Mucosa of descending colon (tissue), 3 donors: ENCODE data around the gene BEST3. TPM values are rescaled to one million over a fixed set of nuclear protein-coding genes. Genes with fewer than 3 reads are reported as not detected.

ENCODE experiments used
- ATAC-seq: fragments of 200-7000 bp; cut with Tn5 transposase; one replicate; pipeline ENCODE4 v1.9.1; 2020; ENCODE audit warnings: mild to moderate bottlenecking, moderate library complexity
- DNase-seq, 3 donors: peaks; one replicate each; pipeline ENCODE4 v3.0.0-alpha.2; 2020
- H3K36me3 ChIP-seq: fragments of 200-600 bp; one replicate; pipeline ENCODE4 v1.8.0; 2021; ENCODE audit warnings: low read depth, mild to moderate bottlenecking
- H3K4me1 ChIP-seq: fragments of 200-600 bp; one replicate; pipeline ENCODE4 v1.8.0; 2021; ENCODE audit warnings: low read depth, mild to moderate bottlenecking
- H3K4me3 ChIP-seq: fragments of 200-600 bp; one replicate; pipeline ENCODE4 v1.8.0; 2021; ENCODE audit warnings: mild to moderate bottlenecking
- H3K9me3 ChIP-seq: fragments of 200-600 bp; one replicate; pipeline ENCODE4 v1.8.0; 2021; ENCODE audit warnings: mild to moderate bottlenecking
- intact Hi-C, 2 donors: fragments of 100-400 bp; cut with DNase I in 1 of 2; cut with micrococcal nuclease in 1 of 2; formaldehyde crosslinking; loops; one replicate each; pipeline versions ENCODE4 v1.11.0 to v1.11.1; 2022; cut with DNase I, micrococcal nuclease
- total RNA-seq, 3 donors: library from RNA; stranded (reverse); fragmentation: NEBNext Ultra II Directional in 2 of 3; extraction: Animal tissue kit (Norgen Biotek cat#: 25700) in 2 of 3; gene quantifications; one replicate each; pipeline versions ENCODE4 v1.2.1 to v1.2.4, GENCODE V29; 2021 to 2023
- TF ChIP-seq, protein P1 (sequence below): fragments of 200-600 bp; IDR thresholded peaks from one replicate; pipeline ENCODE4 v1.8.0; 2022; ENCODE audit warnings: antibody characterized with exemption, mild to moderate bottlenecking
- donor health status: DM: no; HTN: no; CAD: no; lungs with moderate emphysema.
- donor health status: DM: no; HTN: no; CAD: no.
- donor health status: DM: no; HTN: yes; CAD: no.

The BEST3 gene
- total RNA-seq, 3 donors from 2014 or later: 0.09 to 0.27 TPM; not detected in 1

DNA sequence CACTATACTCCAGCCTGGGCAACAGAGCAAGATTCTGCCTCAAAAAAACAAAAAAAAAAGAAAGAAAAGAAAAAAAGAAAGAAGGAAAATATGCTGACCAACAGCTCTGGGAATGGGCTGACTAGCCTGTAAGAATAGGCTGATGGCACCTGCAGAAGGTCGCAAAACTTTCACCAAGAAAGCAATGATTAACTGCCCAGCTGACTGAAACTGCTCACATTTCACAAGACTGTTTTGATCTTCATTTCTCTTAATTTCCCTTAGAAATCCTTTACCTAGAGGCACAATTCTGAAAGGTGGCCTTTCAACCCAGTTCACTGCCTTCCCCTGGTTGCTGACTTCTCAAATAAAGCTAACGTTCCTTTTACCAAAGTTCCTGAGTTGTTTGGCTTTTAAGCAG, 12.4 kb downstream of the BEST3 start:
- no peak for DNase-seq

GRCh38 chr12:69685810-69686209, 13.3 kb downstream of the BEST3 start:
- H3K36me3 ChIP-seq: no peaks in the 10 kb centered on the region
- intact Hi-C loops: no loop called here
- ATAC-seq (no peak), DNase-seq (no peak)
- TF ChIP-seq, protein P1, sequence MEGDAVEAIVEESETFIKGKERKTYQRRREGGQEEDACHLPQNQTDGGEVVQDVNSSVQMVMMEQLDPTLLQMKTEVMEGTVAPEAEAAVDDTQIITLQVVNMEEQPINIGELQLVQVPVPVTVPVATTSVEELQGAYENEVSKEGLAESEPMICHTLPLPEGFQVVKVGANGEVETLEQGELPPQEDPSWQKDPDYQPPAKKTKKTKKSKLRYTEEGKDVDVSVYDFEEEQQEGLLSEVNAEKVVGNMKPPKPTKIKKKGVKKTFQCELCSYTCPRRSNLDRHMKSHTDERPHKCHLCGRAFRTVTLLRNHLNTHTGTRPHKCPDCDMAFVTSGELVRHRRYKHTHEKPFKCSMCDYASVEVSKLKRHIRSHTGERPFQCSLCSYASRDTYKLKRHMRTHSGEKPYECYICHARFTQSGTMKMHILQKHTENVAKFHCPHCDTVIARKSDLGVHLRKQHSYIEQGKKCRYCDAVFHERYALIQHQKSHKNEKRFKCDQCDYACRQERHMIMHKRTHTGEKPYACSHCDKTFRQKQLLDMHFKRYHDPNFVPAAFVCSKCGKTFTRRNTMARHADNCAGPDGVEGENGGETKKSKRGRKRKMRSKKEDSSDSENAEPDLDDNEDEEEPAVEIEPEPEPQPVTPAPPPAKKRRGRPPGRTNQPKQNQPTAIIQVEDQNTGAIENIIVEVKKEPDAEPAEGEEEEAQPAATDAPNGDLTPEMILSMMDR: no peak
- H3K9me3 ChIP-seq: no peaks in the 10 kb centered on the region
- H3K4me1 ChIP-seq: no peaks in the 10 kb centered on the region
- H3K4me3 ChIP-seq: no peak overlapping the region

More for the DNA sequence above, 12.4 kb downstream of the BEST3 start:
- Histone ChIP-seq H3K36me3 (no peaks in the 10 kb centered on the region), H3K9me3 (no peaks in the 10 kb centered on the region), H3K4me3 (no peak overlapping the region), H3K4me1 (no peaks in the 10 kb centered on the region)
- no peak for ATAC-seq
- TF ChIP-seq, protein P1: no peak
- intact Hi-C loops: no loop called here

GRCh38 chr12:69684466-69684865, 14.6 kb downstream of the BEST3 start:
- DNase-seq (no peak), ATAC-seq (no peak)
- intact Hi-C loops: no loop called here
- TF ChIP-seq, protein P1: no peak
- no peak overlapping the region for H3K4me3 ChIP-seq
- no peaks in the 10 kb centered on the region for H3K4me1 ChIP-seq
- H3K9me3 ChIP-seq: no peaks in the 10 kb centered on the region
- no peaks in the 10 kb centered on the region for H3K36me3 ChIP-seq

DNA sequence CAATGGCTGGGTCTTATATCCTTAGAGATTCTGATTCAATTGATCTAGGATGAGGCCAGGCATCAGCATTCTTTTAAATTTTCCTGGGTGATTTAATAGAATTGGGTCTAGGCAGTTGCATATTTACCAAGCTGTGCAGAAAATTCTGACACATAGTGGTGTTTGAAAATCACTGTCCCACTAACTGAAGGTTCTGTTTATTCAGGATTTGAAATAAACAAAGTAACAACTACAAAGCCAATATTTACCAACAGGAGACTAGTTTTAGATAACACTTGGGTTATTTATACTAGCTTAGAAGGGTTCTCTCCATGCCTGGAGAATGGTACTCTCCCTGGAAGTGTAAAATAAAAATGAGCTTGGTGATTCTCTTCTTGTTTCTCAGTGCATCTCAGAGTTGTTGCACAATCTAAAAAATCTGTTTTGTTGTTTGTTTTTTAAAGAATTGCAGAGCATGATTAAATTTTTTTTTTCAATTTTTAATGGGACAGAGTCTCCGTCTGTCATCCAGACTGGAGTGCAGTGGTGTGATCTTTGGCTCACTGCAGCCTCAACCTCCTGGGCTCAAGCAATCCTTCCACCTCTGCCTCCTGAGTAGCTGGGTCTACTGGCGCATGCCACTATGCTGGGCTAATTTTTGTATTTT, 16.9 kb downstream of the BEST3 start:
- Histone ChIP-seq H3K9me3 (no peaks in the 10 kb centered on the region), H3K36me3 (no peaks in the 10 kb centered on the region), H3K4me1 (no peaks in the 10 kb centered on the region), H3K4me3 (no peak overlapping the region)
- TF ChIP-seq, protein P1: no peak
- DNase-seq (no peak), ATAC-seq (no peak)
- intact Hi-C loops: no loop called here

- intact Hi-C loops: no loop called here
- TF ChIP-seq, protein P1: no peak
Measured at GRCh38 chr12:69679119-69679518, 20.0 kb downstream of the BEST3 start.

More at GRCh38 chr12:69679119-69679518, 20.0 kb downstream of the BEST3 start:
- ATAC-seq (no peak), DNase-seq (no peak)
- H3K4me1 ChIP-seq: no peaks in the 10 kb centered on the region
- H3K4me3 ChIP-seq: no peak overlapping the region
- H3K36me3 ChIP-seq: no peaks in the 10 kb centered on the region
- no peaks in the 10 kb centered on the region for H3K9me3 ChIP-seq
